ENCODE results near the gene GALNT9. TPM values are rescaled to one million over a fixed set of nuclear protein-coding genes. Genes with fewer than 3 reads are reported as not detected.

GALNT9 gene
- total and polyA plus RNA-seq, 3 experiments from 2014 or later: 0.18 TPM; not detected in 2

DNA sequence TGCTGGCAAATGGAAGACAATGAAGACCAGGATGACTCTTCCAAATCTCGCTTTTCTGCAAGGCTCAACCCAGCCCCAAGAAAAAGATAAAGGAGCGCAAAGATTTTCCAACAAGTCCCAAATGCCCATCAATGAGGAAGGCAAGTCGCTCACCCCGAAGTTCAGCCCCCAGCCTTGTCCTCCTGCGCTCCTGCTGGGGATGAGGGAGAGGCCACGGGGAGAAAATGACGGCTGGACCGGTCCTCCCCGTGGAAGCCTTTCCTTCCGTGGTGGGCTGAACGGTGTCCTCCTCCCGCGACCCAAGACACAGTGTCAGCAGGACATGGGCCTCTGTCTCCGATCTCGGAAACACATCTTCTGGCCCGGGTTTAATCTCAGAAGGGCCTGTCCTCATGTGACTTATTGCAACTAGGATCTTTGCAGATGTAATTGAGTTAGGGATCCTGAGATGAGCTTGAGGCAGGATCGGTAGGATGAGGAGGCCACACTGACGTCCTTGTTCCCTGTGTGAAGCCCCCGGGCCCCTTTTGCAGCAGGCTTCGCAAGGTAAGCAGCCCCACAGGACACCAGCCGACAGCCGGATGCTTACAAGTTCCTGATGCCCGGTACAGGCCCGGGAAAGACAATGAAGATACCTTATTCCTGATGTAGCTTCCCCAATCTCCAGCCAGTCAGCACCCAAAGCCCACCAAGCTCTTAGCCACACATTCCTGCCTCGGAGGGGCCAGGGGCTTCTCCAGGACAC, 64.2 kb downstream of the GALNT9 start:
- no peaks in the 10 kb centered on the region for H3K4me1 ChIP-seq (ENCODE audit: insufficient read depth, low read length)
- Mint-ChIP-seq H3K4me3 (no peak overlapping the region), H3K9me3 (no peaks in the 10 kb centered on the region), H3K36me3 (no peaks in the 10 kb centered on the region), H3K27ac (no peak overlapping the region), H3K27me3 (peaks cover 0 to 10% of the 10 kb centered on the region in 2 donors), H3K4me1 (no peaks in the 10 kb centered on the region)
- no peak overlapping the region for H3K27ac ChIP-seq (ENCODE audit: low read depth, low read length)
- H3K36me3 ChIP-seq (ENCODE audit: insufficient read depth, low read length): no peaks in the 10 kb centered on the region
- ChIA-PET POLR2A (no interaction called here), CTCF (no interaction called here)
- DNase-seq: no peak
- H3K4me3 ChIP-seq (ENCODE audit: low read length): no peak overlapping the region
- H3K27me3 ChIP-seq (ENCODE audit: insufficient read depth, low read length, poor library complexity, severe bottlenecking): no peaks in the 10 kb centered on the region
- H3K9me3 ChIP-seq (ENCODE audit: low read length): no peaks in the 10 kb centered on the region

DNA sequence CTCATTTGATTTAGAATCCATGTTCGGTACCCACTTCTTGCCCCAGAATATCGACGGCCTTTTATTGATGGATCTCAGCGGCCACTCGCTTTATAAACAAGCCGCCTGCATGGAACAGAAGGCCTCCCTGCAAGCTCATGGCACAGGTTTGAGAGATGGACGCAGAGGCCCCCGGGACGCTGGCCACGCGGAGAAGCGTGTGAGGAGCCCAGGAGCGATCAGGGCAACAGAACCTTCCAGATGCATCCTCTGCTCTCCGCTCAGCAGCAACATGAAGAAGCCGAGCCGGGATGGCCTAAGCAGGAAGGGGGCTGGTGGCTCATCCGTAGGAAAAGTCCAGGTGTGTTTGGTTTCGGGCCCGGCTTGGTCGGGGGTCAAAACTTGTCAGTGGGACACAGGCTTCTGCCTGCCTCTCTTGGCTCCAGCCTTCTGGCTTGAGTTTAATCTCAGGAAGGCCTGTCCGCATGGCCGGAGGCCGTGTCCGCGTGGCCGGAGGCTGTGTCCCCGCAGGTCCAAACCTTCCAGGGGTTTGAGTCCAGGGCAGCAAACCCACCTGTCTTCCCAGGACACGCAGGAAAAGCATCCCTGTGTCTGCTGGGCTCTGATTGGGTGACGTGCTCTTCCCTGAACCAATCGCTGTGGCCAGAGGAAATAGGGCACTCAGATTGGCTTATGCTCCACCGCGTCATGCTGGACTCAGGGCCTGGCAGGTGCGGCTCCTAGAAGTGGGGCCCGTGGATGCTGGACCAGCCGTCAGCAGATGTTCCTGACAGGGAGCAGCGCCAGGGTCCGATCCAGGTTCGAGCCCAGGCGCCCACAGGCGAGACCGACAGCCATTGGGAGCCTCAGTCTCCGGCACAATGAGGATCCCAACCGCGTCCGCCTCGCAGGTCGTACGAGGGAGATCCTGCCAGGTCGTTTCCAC, 65.0 kb downstream of the GALNT9 start:
- Histone ChIP-seq H3K36me3 (ENCODE audit: insufficient read depth, low read length) (no peaks in the 10 kb centered on the region), H3K9me3 (ENCODE audit: low read length) (no peaks in the 10 kb centered on the region), H3K27me3 (ENCODE audit: insufficient read depth, low read length, poor library complexity, severe bottlenecking) (no peaks in the 10 kb centered on the region), H3K27ac (ENCODE audit: low read depth, low read length) (no peak overlapping the region), H3K4me3 (ENCODE audit: low read length) (no peak overlapping the region), H3K4me1 (ENCODE audit: insufficient read depth, low read length) (no peaks in the 10 kb centered on the region)
- H3K9me3 Mint-ChIP-seq: no peaks in the 10 kb centered on the region
- ChIA-PET POLR2A (no interaction called here), CTCF (interaction anchor here (1.2 kb wide), 1 partner anchor 20 kb away, joined by 3 read pairs; no protein-coding TSS in a partner anchor)
- H3K27ac Mint-ChIP-seq: no peak overlapping the region
- no peak overlapping the region for H3K4me3 Mint-ChIP-seq
- H3K27me3 Mint-ChIP-seq: peaks cover 0 to 13% of the 10 kb centered on the region in 2 donors
- no peaks in the 10 kb centered on the region for H3K36me3 Mint-ChIP-seq
- no peaks in the 10 kb centered on the region for H3K4me1 Mint-ChIP-seq
- no peak for DNase-seq

DNA sequence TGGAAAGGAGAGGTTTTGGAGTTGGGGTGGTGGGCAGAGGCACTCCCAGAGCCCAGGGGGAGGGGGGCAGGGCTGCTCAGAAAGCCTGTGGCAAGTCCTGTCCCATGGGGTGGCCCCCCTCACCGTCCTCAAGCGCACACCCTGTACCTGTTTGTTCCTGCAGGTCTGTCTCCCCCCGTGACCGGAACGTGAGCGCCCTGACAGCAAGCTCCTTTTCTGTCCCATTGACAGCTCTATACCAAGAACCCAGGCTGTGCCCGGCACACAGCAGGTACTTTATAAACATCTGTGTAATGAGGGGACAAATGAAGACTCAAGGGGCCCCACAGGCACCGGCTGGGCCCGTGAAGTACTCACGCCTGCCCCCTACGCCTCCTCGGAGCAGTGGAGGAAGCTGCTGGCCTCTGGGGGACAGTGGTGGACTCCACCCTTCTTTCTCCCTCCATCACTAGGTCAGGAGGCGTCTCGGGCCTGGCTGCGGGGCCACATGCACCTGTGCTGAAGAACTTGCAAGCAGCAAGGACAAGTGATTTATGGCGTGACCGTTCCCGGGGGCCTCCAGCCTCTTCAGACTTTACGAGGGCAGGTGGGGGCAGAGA, 65.8 kb downstream of the GALNT9 start:
- H3K4me3 Mint-ChIP-seq: no peak overlapping the region
- H3K9me3 Mint-ChIP-seq: no peaks in the 10 kb centered on the region
- ChIA-PET POLR2A (no interaction called here), CTCF (interaction anchor here (1.2 kb wide), 1 partner anchor 21 kb away, joined by 3 read pairs; no protein-coding TSS in a partner anchor)
- no peaks in the 10 kb centered on the region for H3K4me1 ChIP-seq (ENCODE audit: insufficient read depth, low read length)
- no peaks in the 10 kb centered on the region for H3K27me3 ChIP-seq (ENCODE audit: insufficient read depth, low read length, poor library complexity, severe bottlenecking)
- H3K36me3 Mint-ChIP-seq: no peaks in the 10 kb centered on the region
- no peak for DNase-seq
- no peak overlapping the region for H3K4me3 ChIP-seq (ENCODE audit: low read length)
- H3K36me3 ChIP-seq (ENCODE audit: insufficient read depth, low read length): no peaks in the 10 kb centered on the region
- no peaks in the 10 kb centered on the region for H3K9me3 ChIP-seq (ENCODE audit: low read length)
- H3K27me3 Mint-ChIP-seq: peaks cover 0 to 18% of the 10 kb centered on the region in 2 donors
- no peak overlapping the region for H3K27ac ChIP-seq (ENCODE audit: low read depth, low read length)
- H3K4me1 Mint-ChIP-seq: no peaks in the 10 kb centered on the region
- H3K27ac Mint-ChIP-seq: no peak overlapping the region

DNA sequence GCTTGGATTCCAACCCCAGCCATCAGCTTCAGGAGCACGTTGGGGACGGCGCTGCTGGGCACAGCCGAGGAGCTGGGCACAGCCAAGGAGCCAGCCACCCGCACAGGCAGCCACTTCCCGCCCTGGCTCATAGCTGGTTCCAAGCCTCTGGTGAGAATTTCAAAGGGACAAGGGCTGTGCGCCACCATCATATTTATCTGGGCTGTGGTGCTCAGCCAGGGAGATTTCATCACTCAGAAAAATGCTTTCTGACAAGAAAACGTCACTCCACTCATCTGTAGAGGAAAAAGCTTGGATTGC, 66.4 kb downstream of the GALNT9 start:
- DNase-seq: no peak
- no peaks in the 10 kb centered on the region for H3K4me1 ChIP-seq (ENCODE audit: insufficient read depth, low read length)

DNA sequence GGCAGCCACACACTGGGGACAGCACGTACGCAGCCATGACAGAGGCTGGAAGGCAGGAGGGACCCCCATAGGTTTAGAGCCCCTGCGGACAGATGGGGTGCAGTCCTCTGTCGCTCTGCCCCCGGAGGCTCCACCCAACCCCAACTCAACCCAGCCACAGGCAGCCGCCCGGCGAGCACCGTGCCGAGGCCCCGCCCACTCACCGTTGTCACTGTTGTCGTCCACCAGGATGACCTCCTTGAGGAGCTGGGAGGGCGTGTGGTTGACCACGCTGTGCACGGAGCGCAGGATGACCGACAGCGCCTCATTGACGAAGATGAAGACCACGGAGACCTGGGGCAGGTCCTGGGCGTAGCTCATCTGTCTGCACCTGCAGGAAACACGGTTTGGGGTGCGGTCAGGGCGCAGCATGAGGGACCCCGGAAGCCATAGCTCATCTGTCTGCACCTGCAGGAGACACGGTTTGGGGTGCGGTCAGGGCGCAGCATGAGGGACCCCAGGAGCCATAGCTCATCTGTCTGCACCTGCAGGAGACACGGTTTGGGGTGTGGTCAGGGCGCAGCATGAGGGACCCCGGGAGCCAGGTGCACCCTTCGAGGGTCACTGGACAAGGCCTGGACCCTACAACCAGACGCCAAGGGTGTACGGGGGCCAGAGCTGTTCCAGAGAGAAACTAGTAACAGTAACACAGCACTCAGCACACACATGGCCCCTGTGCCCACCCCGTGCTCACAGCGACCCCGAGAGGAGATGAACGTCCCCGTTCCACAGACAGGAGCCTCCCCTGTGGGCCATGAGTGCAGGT, 66.9 kb downstream of the GALNT9 start:
- Histone ChIP-seq H3K4me3 (ENCODE audit: low read length) (no peak overlapping the region), H3K4me1 (ENCODE audit: insufficient read depth, low read length) (no peaks in the 10 kb centered on the region), H3K27ac (ENCODE audit: low read depth, low read length) (no peak overlapping the region), H3K36me3 (ENCODE audit: insufficient read depth, low read length) (no peaks in the 10 kb centered on the region), H3K27me3 (ENCODE audit: insufficient read depth, low read length, poor library complexity, severe bottlenecking) (no peaks in the 10 kb centered on the region), H3K9me3 (ENCODE audit: low read length) (no peaks in the 10 kb centered on the region)
- Mint-ChIP-seq H3K27ac (no peak overlapping the region), H3K4me3 (no peak overlapping the region), H3K4me1 (no peaks in the 10 kb centered on the region), H3K27me3 (peaks cover 0 to 18% of the 10 kb centered on the region in 2 donors), H3K9me3 (no peaks in the 10 kb centered on the region), H3K36me3 (no peaks in the 10 kb centered on the region)
- ChIA-PET CTCF (interaction anchor here (1.2 kb wide), 1 partner anchor 22 kb away, joined by 3 read pairs; no protein-coding TSS in a partner anchor), POLR2A (no interaction called here)
- no peak for DNase-seq

More for the DNA sequence above, 66.4 kb downstream of the GALNT9 start:
- H3K36me3 ChIP-seq (ENCODE audit: insufficient read depth, low read length): no peaks in the 10 kb centered on the region
- CTCF ChIA-PET: interaction anchor here (1.2 kb wide), 1 partner anchor 22 kb away, joined by 3 read pairs; no protein-coding TSS in a partner anchor
- Mint-ChIP-seq H3K36me3 (no peaks in the 10 kb centered on the region), H3K9me3 (no peaks in the 10 kb centered on the region), H3K4me3 (no peak overlapping the region), H3K27me3 (peaks cover 0 to 18% of the 10 kb centered on the region in 2 donors), H3K27ac (no peak overlapping the region), H3K4me1 (no peaks in the 10 kb centered on the region)
- no peaks in the 10 kb centered on the region for H3K9me3 ChIP-seq (ENCODE audit: low read length)
- H3K27ac ChIP-seq (ENCODE audit: low read depth, low read length): no peak overlapping the region
- POLR2A ChIA-PET: no interaction called here
- no peaks in the 10 kb centered on the region for H3K27me3 ChIP-seq (ENCODE audit: insufficient read depth, low read length, poor library complexity, severe bottlenecking)
- no peak overlapping the region for H3K4me3 ChIP-seq (ENCODE audit: low read length)

DNA sequence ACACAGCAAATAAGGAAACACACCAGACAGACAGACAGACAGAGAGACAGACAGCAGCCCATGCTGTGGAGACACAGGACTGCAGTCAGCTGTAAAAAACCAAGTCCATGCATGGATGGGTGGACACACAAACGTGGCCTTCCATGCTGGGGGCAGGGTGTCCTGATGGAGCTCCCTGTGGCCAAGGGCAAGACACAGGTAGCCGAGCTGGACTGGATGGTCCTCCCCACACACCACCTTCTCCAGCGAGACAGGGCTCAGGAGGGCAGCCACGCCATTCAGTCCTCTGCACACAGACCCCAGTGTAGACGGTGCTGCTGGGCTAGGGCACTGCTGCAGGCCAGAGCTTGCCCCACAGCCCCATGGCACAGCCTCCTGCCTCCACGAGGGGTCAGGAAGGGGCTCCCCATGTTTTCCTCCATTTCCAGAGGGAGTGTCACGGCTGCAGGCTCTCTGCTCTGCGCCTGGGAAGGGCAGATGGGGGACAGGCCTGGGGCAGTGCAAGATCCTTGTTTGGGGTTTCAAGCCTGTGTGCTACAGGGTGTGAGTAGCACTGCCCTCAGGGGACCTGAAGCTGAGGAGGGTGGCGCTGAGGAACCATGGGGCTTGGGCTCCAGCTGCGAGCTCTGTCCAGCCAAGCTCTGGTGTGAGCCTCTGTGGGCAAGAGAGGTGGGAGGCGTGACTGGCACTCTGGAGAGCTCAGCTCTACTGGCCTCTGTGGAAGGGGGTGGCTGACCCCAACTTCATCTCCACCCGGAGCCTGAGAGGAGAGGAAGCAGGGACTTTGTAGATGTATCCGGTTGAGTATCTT, 67.9 kb downstream of the GALNT9 start:
- CTCF ChIA-PET: no interaction called here

DNA sequence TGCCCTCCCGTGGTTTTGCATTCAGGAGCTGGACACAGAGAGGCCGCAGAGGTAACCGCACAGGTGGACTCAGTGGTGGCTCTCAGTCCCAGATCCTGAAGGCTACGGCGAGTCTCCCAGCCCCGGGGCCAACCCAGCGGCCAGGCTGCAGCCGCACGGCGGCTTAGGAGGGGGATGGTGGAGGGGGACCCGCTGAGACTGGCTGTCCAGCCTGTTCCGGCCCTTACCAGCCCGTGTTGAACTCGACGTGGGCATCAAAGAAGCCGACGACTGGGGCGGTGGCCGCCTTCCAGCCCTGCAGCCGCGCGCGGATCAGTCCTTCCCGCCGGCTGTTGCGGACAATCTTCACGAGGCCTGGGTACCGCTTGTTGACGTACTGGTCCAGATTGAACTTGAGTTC, 68.7 kb downstream of the GALNT9 start:
- Mint-ChIP-seq H3K4me3 (no peak overlapping the region), H3K27me3 (peaks cover 0 to 18% of the 10 kb centered on the region in 2 donors), H3K27ac (no peak overlapping the region), H3K4me1 (no peaks in the 10 kb centered on the region), H3K36me3 (no peaks in the 10 kb centered on the region), H3K9me3 (no peaks in the 10 kb centered on the region)
- H3K4me3 ChIP-seq (ENCODE audit: low read length): no peak overlapping the region
- no peaks in the 10 kb centered on the region for H3K27me3 ChIP-seq (ENCODE audit: insufficient read depth, low read length, poor library complexity, severe bottlenecking)
- ChIA-PET POLR2A (no interaction called here), CTCF (no interaction called here)
- no peak for DNase-seq
- H3K27ac ChIP-seq (ENCODE audit: low read depth, low read length): no peak overlapping the region
- no peaks in the 10 kb centered on the region for H3K9me3 ChIP-seq (ENCODE audit: low read length)
- no peaks in the 10 kb centered on the region for H3K36me3 ChIP-seq (ENCODE audit: insufficient read depth, low read length)
- H3K4me1 ChIP-seq (ENCODE audit: insufficient read depth, low read length): no peaks in the 10 kb centered on the region

More for the DNA sequence above, 67.9 kb downstream of the GALNT9 start:
- H3K4me3 Mint-ChIP-seq: no peak overlapping the region
- H3K4me3 ChIP-seq (ENCODE audit: low read length): no peak overlapping the region
- H3K9me3 ChIP-seq (ENCODE audit: low read length): no peaks in the 10 kb centered on the region
- no peak overlapping the region for H3K27ac ChIP-seq (ENCODE audit: low read depth, low read length)
- no peaks in the 10 kb centered on the region for H3K4me1 Mint-ChIP-seq
- H3K27me3 ChIP-seq (ENCODE audit: insufficient read depth, low read length, poor library complexity, severe bottlenecking): no peaks in the 10 kb centered on the region
- DNase-seq: no peak
- POLR2A ChIA-PET: no interaction called here
- no peak overlapping the region for H3K27ac Mint-ChIP-seq
- no peaks in the 10 kb centered on the region for H3K36me3 Mint-ChIP-seq
- H3K36me3 ChIP-seq (ENCODE audit: insufficient read depth, low read length): no peaks in the 10 kb centered on the region
- no peaks in the 10 kb centered on the region for H3K9me3 Mint-ChIP-seq
- H3K4me1 ChIP-seq (ENCODE audit: insufficient read depth, low read length): no peaks in the 10 kb centered on the region
- H3K27me3 Mint-ChIP-seq: peaks cover 0 to 18% of the 10 kb centered on the region in 2 donors
